Mesothelial cell of epicardium (in vitro differentiated cells): ENCODE results near the gene LEP. TPM values are rescaled to one million over a fixed set of nuclear protein-coding genes. Genes with fewer than 3 reads are reported as not detected.

Source experiments
- DNase-seq, 2 experiments: peaks; one replicate each; pipeline ENCODE4 v3.0.0; 2021; ENCODE audit warnings: low spot score in 2 of 2; ENCODE audit not compliant: unreplicated experiment in 2 of 2
- H3K27ac Mint-ChIP-seq: 2 replicates; pipeline ENCODE4 v1.8.0; 2021; ENCODE audit warnings: mixed read lengths
- H3K27me3 Mint-ChIP-seq: 2 replicates; pipeline ENCODE4 v1.8.0; 2021; ENCODE audit warnings: low read depth, mixed read lengths
- H3K36me3 Mint-ChIP-seq: 2 replicates; pipeline ENCODE4 v1.8.0; 2021; ENCODE audit warnings: mixed read lengths
- H3K4me1 Mint-ChIP-seq: 2 replicates; pipeline ENCODE4 v1.8.0; 2021; ENCODE audit warnings: mixed read lengths
- H3K4me3 Mint-ChIP-seq: 2 replicates; pipeline ENCODE4 v1.8.0; 2021; ENCODE audit warnings: mild to moderate bottlenecking, moderate library complexity, mixed read lengths
- H3K9me3 Mint-ChIP-seq: 2 replicates; pipeline ENCODE4 v1.8.0; 2021; ENCODE audit warnings: mixed read lengths
- CTCF ChIP-seq: fragments of 200-600 bp; sonication (generic); IDR thresholded peaks from one replicate; pipeline ENCODE4 v1.5.0; 2021; ENCODE audit warnings: antibody characterized with exemption; ENCODE audit not compliant: unreplicated experiment
- total RNA-seq: library from RNA; stranded (reverse); gene quantifications from 3 replicates; pipeline ENCODE4 v1.2.1, GENCODE V29; 2021

The LEP gene
- total RNA-seq, 1 donor from 2014 or later = not detected

- Mint-ChIP-seq H3K4me3 (no peak overlapping the region), H3K4me1 (no peaks in the 10 kb centered on the region), H3K27me3 (peaks cover 2% of the 10 kb centered on the region), H3K36me3 (no peaks in the 10 kb centered on the region), H3K27ac (no peak overlapping the region), H3K9me3 (peaks cover 15% of the 10 kb centered on the region)
- no peak for DNase-seq
- no peak for TF ChIP-seq CTCF
These were observed 1.6 kb downstream of the LEP start for GRCh38 chr7:128242661-128243060.

DNA sequence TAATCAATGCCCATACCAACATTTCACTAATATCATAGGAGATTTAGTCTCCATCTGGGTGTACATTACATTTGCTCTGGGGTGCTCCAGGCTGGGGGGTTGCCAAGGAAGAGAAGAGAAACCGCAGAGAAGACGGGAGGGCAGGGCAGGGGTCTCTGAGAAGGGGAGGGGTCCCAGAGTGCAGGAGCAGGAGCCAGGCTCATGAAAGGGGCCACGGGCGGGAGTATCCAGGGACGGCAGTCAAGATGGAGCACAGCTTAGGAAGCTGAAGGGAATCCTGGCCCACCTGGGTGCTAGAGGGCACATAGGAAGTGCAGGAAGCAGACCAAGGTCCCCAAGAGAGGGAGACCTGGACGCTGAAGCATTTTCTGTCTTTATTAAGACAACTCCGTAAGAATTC is 2.2 kb downstream of the LEP start:
- Mint-ChIP-seq H3K4me1 (no peaks in the 10 kb centered on the region), H3K9me3 (peaks cover 11% of the 10 kb centered on the region), H3K4me3 (no peak overlapping the region), H3K27me3 (peaks cover 2% of the 10 kb centered on the region), H3K27ac (no peak overlapping the region), H3K36me3 (no peaks in the 10 kb centered on the region)
- TF ChIP-seq CTCF = no peak
- DNase-seq = no peak

GRCh38 chr7:128244861-128245260 is 3.8 kb downstream of the LEP start:
- H3K9me3 Mint-ChIP-seq = no peaks in the 10 kb centered on the region
- H3K27me3 Mint-ChIP-seq = peaks cover 7% of the 10 kb centered on the region
- H3K27ac Mint-ChIP-seq = no peak overlapping the region
- no peak overlapping the region for H3K4me3 Mint-ChIP-seq
- no peaks in the 10 kb centered on the region for H3K36me3 Mint-ChIP-seq
- H3K4me1 Mint-ChIP-seq = no peaks in the 10 kb centered on the region
- no peak for TF ChIP-seq CTCF
- no peak for DNase-seq

GRCh38 chr7:128247108-128247507 is 6.0 kb downstream of the LEP start:
- H3K4me1 Mint-ChIP-seq = no peaks in the 10 kb centered on the region
- no peaks in the 10 kb centered on the region for H3K36me3 Mint-ChIP-seq
- no peak overlapping the region for H3K27ac Mint-ChIP-seq
- no peak for DNase-seq
- no peak for TF ChIP-seq CTCF
- H3K4me3 Mint-ChIP-seq = no peak overlapping the region
- peaks cover 15% of the 10 kb centered on the region for H3K27me3 Mint-ChIP-seq
- H3K9me3 Mint-ChIP-seq = no peaks in the 10 kb centered on the region

DNA sequence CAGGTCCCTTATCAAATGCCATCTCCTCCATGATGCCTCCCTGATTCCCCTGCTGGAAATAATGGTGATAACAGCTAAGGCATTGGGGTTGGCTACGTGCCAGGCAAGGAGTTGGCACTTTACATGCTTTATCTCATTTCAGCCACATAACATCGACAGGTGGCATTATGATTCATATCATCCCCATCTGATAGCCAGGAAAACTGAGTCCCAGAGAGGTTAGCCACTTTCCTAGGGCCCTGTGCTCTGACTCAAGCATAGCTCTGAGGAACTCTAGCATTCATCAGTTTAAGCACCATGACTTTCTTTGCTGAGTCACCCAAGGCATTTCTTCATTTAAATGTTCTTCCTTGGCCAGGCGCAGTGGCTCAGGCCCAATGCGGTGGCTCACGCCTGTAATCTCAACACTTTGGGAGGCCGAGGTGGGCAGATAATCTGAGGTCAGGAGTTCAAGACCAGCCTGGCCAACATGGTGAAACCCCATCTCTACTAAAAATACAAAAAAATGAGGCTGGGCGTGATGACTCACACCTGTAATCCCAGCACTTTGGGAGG is 6.6 kb downstream of the LEP start:
- peaks cover 14% of the 10 kb centered on the region for H3K27me3 Mint-ChIP-seq
- no peaks in the 10 kb centered on the region for H3K4me1 Mint-ChIP-seq
- H3K9me3 Mint-ChIP-seq = no peaks in the 10 kb centered on the region
- H3K36me3 Mint-ChIP-seq = no peaks in the 10 kb centered on the region
- no peak overlapping the region for H3K4me3 Mint-ChIP-seq
- no peak for TF ChIP-seq CTCF
- DNase-seq = no peak
- H3K27ac Mint-ChIP-seq = no peak overlapping the region

GRCh38 chr7:128251337-128251736 is 10.3 kb downstream of the LEP start:
- Mint-ChIP-seq H3K4me3 (no peak overlapping the region), H3K9me3 (no peaks in the 10 kb centered on the region), H3K4me1 (no peaks in the 10 kb centered on the region), H3K27me3 (peaks cover 14% of the 10 kb centered on the region), H3K36me3 (no peaks in the 10 kb centered on the region), H3K27ac (no peak overlapping the region)
- no peak for DNase-seq
- TF ChIP-seq CTCF = no peak
